Putamen (tissue), 1 donor: ENCODE measurements around the gene DCST1.
A peak's percentile ranks its signal among the peaks of the same experiment; 100 is the strongest.

ENCODE experiments used
- DNase-seq: peaks from one replicate; pipeline ENCODE4 v3.0.0-alpha.2; 2016; ENCODE audit warnings: low spot score

DCST1 gene

GRCh38 chr1:155075535-155075934, 41.9 kb downstream of the DCST1 start:
- DNase-seq, result no peak

- DNase-seq, result no peak
These were observed 42.7 kb downstream of the DCST1 start for GRCh38 chr1:155076371-155076770.

- DNase-seq, result no peak
These were observed 43.7 kb downstream of the DCST1 start for GRCh38 chr1:155077346-155077745.

DNA sequence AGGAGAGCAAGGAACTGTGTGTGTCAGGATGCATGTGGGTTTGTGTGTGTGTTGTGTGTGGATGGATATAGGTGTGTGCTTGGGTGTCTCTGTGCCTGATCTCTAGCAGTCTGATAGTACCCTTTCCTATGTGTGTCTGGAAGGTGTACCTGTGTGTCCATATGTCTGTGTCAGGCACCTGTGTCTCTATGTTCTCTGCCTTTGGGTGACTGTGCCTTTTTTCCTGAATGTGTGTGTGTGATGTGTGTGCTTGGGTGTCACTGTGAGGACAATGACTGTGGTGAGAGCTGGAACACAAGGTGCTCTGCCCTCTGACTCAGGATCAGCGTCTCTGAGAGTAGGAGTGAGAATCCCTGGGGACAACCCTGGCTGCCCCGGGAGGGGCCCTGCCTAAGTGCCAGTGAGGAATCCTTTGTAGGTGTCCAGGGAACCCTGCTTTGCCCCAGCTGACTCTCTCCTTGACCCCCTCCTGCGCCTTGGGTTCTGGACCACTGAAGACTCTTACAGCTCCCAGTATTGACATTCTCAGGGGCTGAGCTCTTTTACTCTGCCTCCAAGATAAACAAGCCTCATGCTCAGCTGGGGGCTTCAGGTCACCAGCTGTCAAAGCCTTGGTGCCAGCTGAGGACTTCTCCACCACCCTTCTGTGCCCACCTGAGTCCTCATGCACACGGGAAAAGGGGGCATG, 44.3 kb downstream of the DCST1 start:
- DNase-seq, result no peak

DNA sequence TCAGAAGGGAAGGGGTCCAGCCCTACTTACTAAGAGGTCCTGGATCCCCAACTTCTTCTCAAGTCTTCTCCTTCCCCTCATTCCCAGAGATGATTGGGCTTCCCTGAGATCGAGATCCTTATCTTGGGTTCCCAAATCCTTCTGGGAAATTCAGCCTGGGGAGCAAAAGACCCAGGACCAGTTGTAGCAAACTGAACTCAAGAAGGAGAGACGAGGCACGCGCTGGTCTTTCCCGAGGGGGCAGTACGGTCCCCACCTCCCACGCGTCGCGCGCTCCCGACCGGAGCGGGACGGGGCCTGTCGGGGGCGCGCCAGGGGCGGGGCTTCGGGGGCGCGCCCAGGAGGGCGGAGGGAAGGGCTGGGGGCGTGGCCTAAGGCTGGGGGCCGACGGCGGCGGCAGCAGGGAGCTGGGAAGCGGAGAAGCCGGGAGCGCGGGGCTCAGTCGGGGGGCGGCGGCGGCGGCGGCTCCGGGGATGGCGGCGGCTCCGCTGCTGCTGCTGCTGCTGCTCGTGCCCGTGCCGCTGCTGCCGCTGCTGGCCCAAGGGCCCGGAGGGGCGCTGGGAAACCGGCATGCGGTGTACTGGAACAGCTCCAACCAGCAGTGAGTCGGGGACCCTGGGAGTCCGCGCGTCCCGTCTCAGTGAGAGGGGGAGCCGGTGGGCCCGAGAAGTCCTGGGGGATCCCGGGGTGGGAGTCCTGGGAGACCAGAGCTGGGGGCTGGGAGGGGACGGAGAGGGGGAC, 45.0 kb downstream of the DCST1 start, which contains the start of gene EFNA3:
EFNA3 (plus strand) TSS at position 369 of the 741 bp plus-strand sequence; CDS start at position 474, 105 bp downstream.
- peak; percentile 75 for DNase-seq

- DNase-seq, result no peak
These were observed 45.5 kb downstream of the DCST1 start for GRCh38 chr1:155079210-155079486.

DNA sequence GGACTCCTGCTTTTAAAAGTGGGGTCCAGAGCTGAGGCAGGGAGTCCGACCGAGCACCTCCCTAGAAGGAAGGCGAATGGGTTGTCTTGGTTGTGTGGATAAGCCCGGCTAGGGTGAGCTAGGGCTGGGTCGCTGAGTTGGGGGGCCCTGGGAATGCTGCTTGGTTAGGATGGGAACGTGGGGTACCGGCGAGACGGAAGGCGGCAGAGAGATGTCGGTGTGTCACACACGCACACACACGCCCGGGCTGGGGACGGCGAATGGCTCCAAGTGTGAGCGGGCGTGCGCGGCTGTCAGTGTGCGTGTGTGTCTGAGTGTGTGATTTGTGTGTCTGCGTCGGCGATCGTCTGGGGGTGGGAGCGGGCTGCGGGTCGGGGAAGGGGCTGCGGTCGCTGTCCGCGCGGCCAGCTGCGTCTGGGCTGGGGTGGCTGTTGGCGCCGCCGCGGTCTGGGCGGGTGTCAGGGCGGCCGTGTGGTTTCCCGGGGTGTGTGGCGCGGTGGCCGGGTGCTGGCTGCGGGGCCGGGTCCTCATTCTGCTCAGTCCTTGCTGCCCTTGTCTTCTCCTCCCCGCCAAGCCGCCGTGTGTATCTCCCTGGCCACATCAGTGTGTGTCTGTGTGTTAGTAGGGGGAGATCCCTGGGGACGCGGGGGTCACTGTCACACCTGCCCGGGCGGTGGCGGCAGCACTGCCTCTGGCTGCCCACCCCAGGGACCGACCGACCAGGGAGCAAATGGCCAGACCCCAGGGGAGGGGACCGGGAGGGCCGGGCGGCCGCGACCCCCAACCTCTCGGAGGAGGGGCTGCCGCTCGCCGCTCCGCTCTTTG, 46.1 kb downstream of the DCST1 start:
- DNase-seq, result no peak

DNA sequence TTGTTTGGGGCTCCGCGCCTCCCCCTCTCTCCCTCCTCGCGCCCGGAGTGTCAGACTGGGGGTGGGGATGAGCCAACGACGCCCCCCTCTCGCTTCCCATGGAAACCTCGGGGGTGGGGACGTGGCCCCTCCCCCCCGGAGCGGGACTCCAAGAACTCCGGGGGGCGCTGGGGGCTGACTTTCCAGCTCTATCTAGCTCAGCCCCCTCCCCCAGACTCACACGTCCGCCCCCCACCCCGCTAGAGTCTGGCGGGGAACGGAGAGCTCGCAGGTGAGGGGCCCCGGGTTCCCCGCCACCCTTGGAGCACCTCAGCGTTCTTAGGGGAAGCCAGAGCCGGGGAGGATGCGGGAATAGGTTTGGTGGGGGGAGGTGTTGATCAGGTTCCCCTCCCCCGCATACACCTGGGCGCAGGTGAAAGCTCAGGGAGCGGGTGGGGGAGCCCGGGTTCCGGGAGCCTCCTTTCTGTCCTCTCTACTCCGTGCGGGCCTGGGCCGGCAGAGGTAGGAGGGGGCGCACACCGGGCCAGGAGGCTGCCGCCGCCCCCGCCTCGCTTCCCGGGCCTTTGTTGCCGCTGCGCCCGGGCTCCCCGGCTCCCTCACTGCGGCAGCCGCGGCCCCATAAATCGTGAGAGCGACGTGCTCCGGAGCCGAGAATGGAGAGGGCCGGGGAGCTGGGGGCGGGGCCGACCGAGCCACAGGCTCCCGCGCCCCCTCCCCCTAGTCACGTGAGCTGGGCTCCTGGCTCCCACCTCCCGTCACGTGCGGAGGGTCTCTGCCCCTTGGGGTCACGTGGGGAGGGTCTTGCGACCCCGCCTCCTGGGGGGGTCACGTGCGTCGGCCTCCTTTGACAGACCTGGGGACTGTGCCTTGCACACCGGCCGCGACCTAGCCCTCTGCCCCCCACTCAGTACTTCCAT, 46.9 kb downstream of the DCST1 start:
- no peak for DNase-seq

GRCh38 chr1:155081472-155082300, 48.1 kb downstream of the DCST1 start:
- DNase-seq, result no peak

GRCh38 chr1:155082301-155083051, 48.9 kb downstream of the DCST1 start:
- no peak for DNase-seq

DNA sequence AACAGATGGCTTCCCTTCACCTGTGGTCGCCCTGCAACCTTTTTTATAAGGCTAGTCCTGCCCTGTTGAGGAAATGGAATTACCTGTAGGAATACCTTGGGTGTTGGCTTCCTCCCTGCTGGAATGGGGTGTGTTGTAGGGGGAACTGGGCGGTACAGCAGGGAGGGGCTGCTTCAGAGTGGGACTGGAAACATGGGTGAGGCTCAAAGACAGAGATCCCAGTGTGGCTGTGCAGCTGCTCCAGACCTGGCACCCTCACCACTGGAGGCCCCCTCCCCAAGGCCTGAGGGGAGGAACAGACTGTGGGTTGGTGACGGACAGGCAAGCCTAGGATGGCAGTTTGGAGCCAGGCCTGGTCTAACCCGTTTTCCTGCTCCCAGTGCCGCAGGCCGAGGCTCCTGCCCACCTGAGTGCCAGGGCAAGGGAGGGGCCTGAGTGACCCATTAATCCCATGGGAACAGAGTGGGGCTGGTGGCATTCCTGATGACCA, 49.5 kb downstream of the DCST1 start:
- no peak for DNase-seq

- DNase-seq, result no peak
These were observed 50.5 kb downstream of the DCST1 start for GRCh38 chr1:155083865-155084721.

- peak; percentile 96 for DNase-seq
These were observed 51.3 kb downstream of the DCST1 start for GRCh38 chr1:155084722-155085503.

DNA sequence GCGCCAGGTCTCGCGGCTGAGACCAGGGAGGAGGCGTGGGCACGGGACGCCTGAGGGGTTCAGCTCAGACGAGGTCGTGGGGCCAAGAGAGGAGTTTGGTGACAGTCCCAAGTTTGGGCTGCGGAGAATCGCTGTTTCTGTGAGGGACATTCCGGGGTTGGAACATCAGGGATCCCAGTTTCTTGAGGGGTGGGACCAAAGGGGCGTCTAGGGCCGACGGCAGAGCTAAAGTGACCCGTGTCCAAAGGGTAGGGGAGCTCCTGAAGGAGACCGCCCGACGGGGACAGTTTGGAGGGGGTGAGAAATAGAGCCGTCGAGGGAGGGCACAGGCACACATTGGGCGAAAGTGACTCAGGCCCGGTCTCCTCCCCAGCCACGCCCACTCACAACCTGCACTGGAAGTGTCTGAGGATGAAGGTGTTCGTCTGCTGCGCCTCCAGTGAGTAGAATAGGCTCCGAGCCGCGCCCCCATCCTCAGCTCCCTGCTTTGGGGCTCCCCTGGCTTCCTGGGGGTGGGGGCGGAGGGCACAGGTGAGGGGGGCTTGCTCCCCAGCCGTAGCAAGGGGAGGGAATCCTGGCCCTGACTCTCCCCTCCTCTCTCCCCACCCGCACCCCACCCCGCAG, 52.0 kb downstream of the DCST1 start:
- DNase-seq, result no peak

- no peak for DNase-seq
These were observed 52.6 kb downstream of the DCST1 start for GRCh38 chr1:155086128-155086741.

GRCh38 chr1:155086856-155087535, 53.4 kb downstream of the DCST1 start:
- no peak for DNase-seq
